H7 (cell line): Measurements from ENCODE around the gene CERS2. TPM values are rescaled to one million over a fixed set of nuclear protein-coding genes. Genes with fewer than 3 reads are reported as not detected.

ENCODE experiments used
- DNase-seq: peaks from one replicate; pipeline ENCODE4 v3.0.0; 2012
- H3K27me3 ChIP-seq: 2 replicates; pipeline ENCODE4 v1.6.0; 2011; ENCODE audit warnings: mild to moderate bottlenecking, low read length; ENCODE audit not compliant: control insufficient read depth, insufficient read depth
- H3K36me3 ChIP-seq: replicated peaks from 2 replicates; pipeline ENCODE4 v1.5.1; 2011; ENCODE audit warnings: low read length; ENCODE audit not compliant: control insufficient read depth, insufficient read depth
- H3K4me3 ChIP-seq: 2 replicates; pipeline ENCODE4 v1.5.1; 2011; ENCODE audit warnings: low read depth, mild to moderate bottlenecking, control low read depth, low read length, moderate library complexity; ENCODE audit not compliant: insufficient read depth
- total RNA-seq: library from RNA; depleted of rRNA; stranded (reverse); fragments of >200 nt; shearing (Covaris generic); gene quantifications from 2 replicates; pipeline ENCODE4 v1.2.3, GENCODE V29; 2014; rRNA removed

The CERS2 gene
- total RNA-seq, 1 experiment from 2014 or later, result 297 TPM

GRCh38 chr1:150926097-150926741 lies 48.4 kb downstream of the CERS2 start, which contains the start of gene SETDB1:
Gene SETDB1, plus strand, starts transcription at chr1:150926363. Its CDS starts 1,352 bp downstream, at chr1:150927715.
- H3K27me3 ChIP-seq, result no peaks in the 10 kb centered on the region

GRCh38 chr1:150925080-150925479 lies 49.6 kb downstream of the CERS2 start:
- no peaks in the 10 kb centered on the region for H3K27me3 ChIP-seq
- no peak overlapping the region for H3K4me3 ChIP-seq
- DNase-seq, result no peak
- H3K36me3 ChIP-seq, result peaks cover 15% of the 10 kb centered on the region

More at GRCh38 chr1:150926097-150926741, 48.4 kb downstream of the CERS2 start, which contains the start of gene SETDB1:
- Histone ChIP-seq H3K36me3 (peaks cover 22% of the 10 kb centered on the region), H3K4me3 (peak within 1 kb of the TSS; percentile 61)
- peak; percentile 94 for DNase-seq

GRCh38 chr1:150922519-150922975 lies 52.1 kb downstream of the CERS2 start:
- Histone ChIP-seq H3K27me3 (no peaks in the 10 kb centered on the region), H3K4me3 (no peak overlapping the region), H3K36me3 (peaks cover under 1% of the 10 kb centered on the region; the same call in 1 of the 2 replicates)
- DNase-seq, result peak; percentile 86

DNA sequence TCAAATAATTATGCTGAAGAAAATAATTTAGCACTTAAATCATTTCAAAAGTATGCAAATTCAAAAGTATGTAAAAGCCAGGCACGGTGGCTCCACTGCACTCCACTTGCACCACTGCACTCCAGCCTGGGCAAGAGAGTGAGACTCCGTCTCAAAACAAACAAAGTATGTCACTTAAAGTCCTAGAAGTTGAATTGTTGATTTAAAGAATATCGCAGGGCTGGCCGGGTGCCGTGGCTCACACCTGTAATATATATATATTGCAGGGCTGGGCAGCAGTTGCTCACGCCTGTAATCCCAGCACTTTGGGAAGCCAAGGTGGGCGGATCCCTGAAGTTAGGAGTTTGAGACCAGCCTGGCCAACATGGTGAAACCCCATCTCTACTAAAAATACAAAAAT lies 57.2 kb downstream of the CERS2 start:
- Histone ChIP-seq H3K4me3 (no peak overlapping the region), H3K27me3 (no peaks in the 10 kb centered on the region), H3K36me3 (no peaks in the 10 kb centered on the region)
- DNase-seq, result no peak

Other genes starting within 250 kb of the CERS2 start
- gene CTSS, start 209.1 kb downstream of the CERS2 start, total RNA-seq, result not detected in 2 replicates
- gene CTSK, start 166.6 kb downstream of the CERS2 start, total RNA-seq, result 170 and 277 TPM in 2 replicates
- gene ARNT, start 98.2 kb downstream of the CERS2 start, total RNA-seq, result 38.6 and 53.4 TPM in 2 replicates
- gene CTXND2, start 87.7 kb downstream of the CERS2 start, total RNA-seq, result not detected in 2 replicates
- gene SETDB1, start 48.5 kb downstream of the CERS2 start, total RNA-seq, result 67.9 and 74.9 TPM in 2 replicates
- gene ANXA9, start 7.5 kb upstream of the CERS2 start, total RNA-seq, result 0.62 and 1.6 TPM in 2 replicates
- 12.6 and 18.4 TPM in 2 replicates for gene MINDY1, start 32.1 kb upstream of the CERS2 start, total RNA-seq
- 33.5 and 36.3 TPM in 2 replicates for gene PRUNE1, start 33.6 kb upstream of the CERS2 start, total RNA-seq
- gene BNIPL, start 61.8 kb upstream of the CERS2 start, total RNA-seq, result 0.48 and 0.96 TPM in 2 replicates
- 4.7 and 5.9 TPM in 2 replicates for gene C1orf56, start 72.9 kb upstream of the CERS2 start, total RNA-seq
- 72.1 and 78.6 TPM in 2 replicates for gene CDC42SE1, start 84.8 kb upstream of the CERS2 start, total RNA-seq
- gene MLLT11, start 85.6 kb upstream of the CERS2 start, total RNA-seq, result 37.2 and 45.9 TPM in 2 replicates
- 4.0 and 5.8 TPM in 2 replicates for gene GABPB2, start 95.9 kb upstream of the CERS2 start, total RNA-seq
- 6.1 and 8.0 TPM in 2 replicates for gene SEMA6C, start 171.8 kb upstream of the CERS2 start, total RNA-seq
- 0.14 and 0.15 TPM in 2 replicates for gene TNFAIP8L2, start 181.8 kb upstream of the CERS2 start, total RNA-seq
- gene LYSMD1, start 191.1 kb upstream of the CERS2 start, total RNA-seq, result 20.0 and 22.5 TPM in 2 replicates
- gene SCNM1, start 191.3 kb upstream of the CERS2 start, total RNA-seq, result 76.1 and 78.8 TPM in 2 replicates
- 0.80 TPM in 1 of 2 replicates, not detected in the other for gene TMOD4, start 201.1 kb upstream of the CERS2 start, total RNA-seq
- 167 and 180 TPM in 2 replicates for gene VPS72, start 215.4 kb upstream of the CERS2 start, total RNA-seq
- gene PIP5K1A, start 223.7 kb upstream of the CERS2 start, total RNA-seq, result 79.7 and 86.6 TPM in 2 replicates